GM23248 (cell line): ENCODE results near the gene FAM114A2.

Experiments used
- EZH2 ChIP-seq: fragments of 200-600 bp; sonication (generic); IDR thresholded peaks from 2 replicates; pipeline ENCODE4 v1.6.1; 2018; ENCODE audit warnings: antibody characterized with exemption, mild to moderate bottlenecking; ENCODE audit not compliant: insufficient read depth, poor library complexity, severe bottlenecking
- EZH2phosphoT487 ChIP-seq: fragments of 200-600 bp; sonication (generic); IDR thresholded peaks from 2 replicates; pipeline ENCODE4 v1.6.1; 2018; ENCODE audit warnings: antibody characterized with exemption, moderate library complexity, mild to moderate bottlenecking, low read depth; ENCODE audit not compliant: insufficient read depth

DNA sequence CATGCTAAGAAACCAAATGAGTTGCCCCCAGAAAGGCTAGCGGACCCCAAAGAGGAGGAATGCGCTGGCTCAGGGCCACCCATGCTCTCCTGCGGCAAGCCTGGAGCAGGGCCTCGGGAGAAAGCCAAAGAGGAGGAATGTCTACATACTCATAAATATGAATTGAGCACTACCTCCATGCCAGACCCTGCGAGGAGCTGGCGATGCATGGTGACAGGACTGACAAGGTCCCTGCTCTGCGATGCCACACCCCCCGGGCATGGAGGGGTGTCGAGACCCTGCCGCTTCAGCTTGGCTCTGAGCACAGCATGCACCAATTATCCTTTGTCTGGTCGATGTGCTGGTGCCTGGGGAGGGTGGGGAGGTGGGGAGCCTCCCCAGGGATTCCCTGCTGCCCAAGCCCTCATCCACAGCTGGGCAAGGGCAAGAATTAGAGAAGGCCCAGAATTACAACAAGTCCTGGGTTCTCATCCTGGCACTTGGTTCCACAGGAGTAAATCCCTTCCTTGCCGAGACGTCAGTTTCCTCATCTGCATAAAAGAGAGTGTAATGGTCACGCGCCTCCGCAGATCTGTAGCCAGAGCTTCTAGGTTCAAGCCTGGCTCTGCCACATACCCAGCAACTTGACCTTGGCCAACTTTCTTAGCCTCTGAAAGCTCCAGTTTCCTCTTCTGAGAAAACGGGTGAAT is 74.4 kb downstream of the FAM114A2 start:
- TF ChIP-seq EZH2phosphoT487 = no peak
- no peak for TF ChIP-seq EZH2
